GM23248 (cell line): ENCODE data around the gene QSER1.

Source experiments
- EZH2 ChIP-seq: fragments of 200-600 bp; sonication (generic); IDR thresholded peaks from 2 replicates; pipeline ENCODE4 v1.6.1; 2018; ENCODE audit warnings: antibody characterized with exemption, mild to moderate bottlenecking; ENCODE audit not compliant: insufficient read depth, poor library complexity, severe bottlenecking
- EZH2phosphoT487 ChIP-seq: fragments of 200-600 bp; sonication (generic); IDR thresholded peaks from 2 replicates; pipeline ENCODE4 v1.6.1; 2018; ENCODE audit warnings: antibody characterized with exemption, moderate library complexity, mild to moderate bottlenecking, low read depth; ENCODE audit not compliant: insufficient read depth

GRCh38 chr11:32870676-32871075 is 21.9 kb upstream of the QSER1 start:
- TF ChIP-seq EZH2 (no peak), EZH2phosphoT487 (no peak)
